Measurements from ENCODE around the gene ATP12A. TPM values are rescaled to one million over a fixed set of nuclear protein-coding genes. Genes with fewer than 3 reads are reported as not detected.

ATP12A gene
- total RNA-seq, 4 donors from 2014 or later = not detected

DNA sequence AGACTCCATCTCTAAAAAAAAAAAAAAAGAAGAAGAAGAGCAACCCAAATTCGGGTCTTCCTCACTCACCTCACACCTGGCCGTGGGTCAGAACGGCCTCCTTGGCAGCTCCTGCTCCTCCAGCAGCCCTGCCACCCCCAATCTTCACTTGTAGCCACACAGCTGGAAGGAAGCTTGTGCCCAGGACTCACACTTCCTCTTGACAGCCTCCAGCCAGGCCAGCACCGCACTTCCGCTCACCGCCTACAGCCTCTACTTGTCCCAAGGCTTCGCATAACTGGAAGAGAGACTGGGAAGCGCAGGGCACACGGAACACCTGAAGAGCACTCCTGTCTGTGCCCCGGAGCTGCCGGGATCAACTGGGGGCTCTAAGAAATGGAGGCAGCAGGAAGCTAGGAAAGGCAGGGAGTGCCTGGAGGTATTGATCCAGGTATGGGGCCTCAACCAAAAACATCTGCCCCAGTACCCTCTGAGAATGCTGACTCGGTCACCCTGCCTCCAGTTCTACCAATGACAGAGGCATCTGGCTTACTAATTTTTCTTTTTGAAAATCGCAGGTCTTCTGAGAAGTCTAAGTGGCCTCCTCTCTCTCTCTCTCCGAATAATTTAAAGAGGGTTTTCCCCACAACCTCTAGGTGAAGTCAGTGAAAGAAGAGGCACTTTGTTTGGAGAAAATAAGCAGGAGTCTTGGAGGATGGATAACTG is 31.1 kb upstream of the ATP12A start:
- Histone ChIP-seq H3K36me3 (no peaks in the 10 kb centered on the region), H3K27me3 (peaks cover 0 to 3% (median 0%) of the 10 kb centered on the region in 4 donors), H3K4me3 (no peak overlapping the region), H3K27ac (replicated peaks in 1 of 4) (no peak overlapping the region), H3K4me1 (no peaks in the 10 kb centered on the region), H3K9me3 (no peaks in the 10 kb centered on the region)
- DNase-seq (ENCODE audit: extremely low spot score) = no peak
- WGBS = 79% methylated on average over 14 of the region's 14 CpGs
- TF ChIP-seq, protein P1, sequence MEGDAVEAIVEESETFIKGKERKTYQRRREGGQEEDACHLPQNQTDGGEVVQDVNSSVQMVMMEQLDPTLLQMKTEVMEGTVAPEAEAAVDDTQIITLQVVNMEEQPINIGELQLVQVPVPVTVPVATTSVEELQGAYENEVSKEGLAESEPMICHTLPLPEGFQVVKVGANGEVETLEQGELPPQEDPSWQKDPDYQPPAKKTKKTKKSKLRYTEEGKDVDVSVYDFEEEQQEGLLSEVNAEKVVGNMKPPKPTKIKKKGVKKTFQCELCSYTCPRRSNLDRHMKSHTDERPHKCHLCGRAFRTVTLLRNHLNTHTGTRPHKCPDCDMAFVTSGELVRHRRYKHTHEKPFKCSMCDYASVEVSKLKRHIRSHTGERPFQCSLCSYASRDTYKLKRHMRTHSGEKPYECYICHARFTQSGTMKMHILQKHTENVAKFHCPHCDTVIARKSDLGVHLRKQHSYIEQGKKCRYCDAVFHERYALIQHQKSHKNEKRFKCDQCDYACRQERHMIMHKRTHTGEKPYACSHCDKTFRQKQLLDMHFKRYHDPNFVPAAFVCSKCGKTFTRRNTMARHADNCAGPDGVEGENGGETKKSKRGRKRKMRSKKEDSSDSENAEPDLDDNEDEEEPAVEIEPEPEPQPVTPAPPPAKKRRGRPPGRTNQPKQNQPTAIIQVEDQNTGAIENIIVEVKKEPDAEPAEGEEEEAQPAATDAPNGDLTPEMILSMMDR (IDR thresholded peaks at IDR 0.05) = no peak
- TF ChIP-seq EP300 (IDR thresholded peaks at IDR 0.05) (no peak), POLR2A (IDR thresholded peaks at IDR 0.05; ENCODE audit: low read depth) (no peak), POLR2AphosphoS5 (IDR thresholded peaks at IDR 0.05) (no peak)
- intact Hi-C loops (cut with DNase I) = no loop called here

DNA sequence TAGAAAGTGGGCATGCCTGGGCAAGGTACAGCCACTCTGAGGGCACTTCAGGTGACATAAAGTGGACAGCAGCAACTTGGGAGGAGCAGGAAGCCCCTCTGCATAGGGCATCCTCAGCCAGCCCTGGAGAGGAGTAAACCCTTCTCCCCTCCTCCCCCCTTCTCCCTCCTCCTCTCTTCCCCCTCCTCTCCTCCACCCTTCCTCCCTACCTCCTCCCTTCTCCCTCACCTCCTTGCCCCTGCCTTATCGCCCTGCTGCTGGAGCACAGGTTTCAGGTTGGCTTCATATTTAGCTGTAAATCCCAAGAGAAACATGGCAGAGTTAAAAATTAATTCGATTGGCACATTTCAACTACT is 30.5 kb upstream of the ATP12A start:
- H3K9me3 ChIP-seq = no peaks in the 10 kb centered on the region
- WGBS = 87% methylated on average over 2 of the region's 2 CpGs
- peaks cover 0 to 3% (median 0%) of the 10 kb centered on the region in 4 donors for H3K27me3 ChIP-seq
- no peaks in the 10 kb centered on the region for H3K36me3 ChIP-seq
- H3K27ac ChIP-seq (replicated peaks in 1 of 4) = no peak overlapping the region
- TF ChIP-seq POLR2A (IDR thresholded peaks at IDR 0.05; ENCODE audit: low read depth) = no peak
- TF ChIP-seq, protein P1 (IDR thresholded peaks at IDR 0.05) = no peak
- no peak for TF ChIP-seq EP300 (IDR thresholded peaks at IDR 0.05)
- no peak for TF ChIP-seq POLR2AphosphoS5 (IDR thresholded peaks at IDR 0.05)
- H3K4me3 ChIP-seq = no peak overlapping the region
- DNase-seq (ENCODE audit: extremely low spot score) = no peak
- intact Hi-C loops (cut with DNase I) = no loop called here
- H3K4me1 ChIP-seq = no peaks in the 10 kb centered on the region

DNA sequence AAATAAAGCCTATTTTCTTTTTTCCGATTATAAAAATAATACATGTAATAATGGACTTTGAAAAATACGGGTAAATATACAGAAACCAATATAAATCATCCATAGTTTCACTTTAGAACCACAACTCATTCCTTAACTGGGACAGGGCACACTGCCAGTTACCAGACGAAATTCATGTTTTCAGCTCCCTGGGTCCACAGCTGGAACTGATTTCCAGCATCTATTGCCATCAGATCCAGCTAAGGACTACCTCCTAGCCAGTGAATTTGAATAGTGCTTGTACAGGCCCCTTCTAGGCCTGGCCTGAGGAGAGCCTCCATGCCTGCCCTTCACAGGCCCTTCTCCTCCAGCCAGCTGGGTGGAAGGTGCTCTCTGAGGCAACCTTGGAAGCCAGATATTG is 30.0 kb upstream of the ATP12A start:
- Histone ChIP-seq H3K27ac (replicated peaks in 1 of 4) (no peak overlapping the region), H3K36me3 (no peaks in the 10 kb centered on the region), H3K4me1 (no peaks in the 10 kb centered on the region), H3K4me3 (no peak overlapping the region), H3K9me3 (no peaks in the 10 kb centered on the region), H3K27me3 (peaks cover 0 to 3% (median 0%) of the 10 kb centered on the region in 4 donors)
- no peak for DNase-seq (ENCODE audit: extremely low spot score)
- WGBS = 71% methylated on average over 3 of the region's 3 CpGs
- intact Hi-C loops (cut with DNase I) = no loop called here
- TF ChIP-seq EP300 (IDR thresholded peaks at IDR 0.05) = no peak
- no peak for TF ChIP-seq POLR2AphosphoS5 (IDR thresholded peaks at IDR 0.05)
- TF ChIP-seq, protein P1 (IDR thresholded peaks at IDR 0.05) = no peak
- no peak for TF ChIP-seq POLR2A (IDR thresholded peaks at IDR 0.05; ENCODE audit: low read depth)

DNA sequence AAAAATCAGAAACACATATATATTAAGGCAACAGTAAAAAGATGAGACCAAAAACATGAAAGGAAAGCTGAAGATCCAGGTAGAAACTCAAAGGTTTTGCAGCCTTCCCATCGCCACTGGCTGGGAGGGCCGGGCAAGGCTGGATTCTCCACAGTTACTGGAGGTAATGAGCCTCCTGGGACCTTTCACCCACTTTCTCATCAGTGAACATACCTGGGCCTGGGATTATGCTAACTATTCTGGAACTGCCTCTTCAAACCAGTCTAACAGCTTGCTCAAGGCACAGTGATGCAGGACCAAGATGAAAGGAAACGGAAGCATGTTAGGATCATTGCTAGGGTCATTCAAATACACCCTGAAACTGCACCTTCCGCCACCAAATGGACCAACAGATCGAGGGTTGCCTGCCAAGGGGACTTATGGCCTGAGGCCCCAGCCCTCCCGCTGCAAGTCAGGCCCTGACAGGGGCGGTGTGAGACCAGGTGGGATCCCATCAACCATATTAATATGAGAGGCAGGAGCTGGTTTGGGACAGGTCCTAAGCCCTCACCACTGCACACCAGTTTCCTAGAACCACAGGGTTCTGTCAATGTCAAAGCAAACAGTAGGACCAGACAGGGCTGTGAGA is 28.4 kb upstream of the ATP12A start:
- intact Hi-C loops (cut with DNase I) = no loop called here
- TF ChIP-seq EP300 (IDR thresholded peaks at IDR 0.05) (no peak), POLR2AphosphoS5 (IDR thresholded peaks at IDR 0.05) (no peak), POLR2A (IDR thresholded peaks at IDR 0.05; ENCODE audit: low read depth) (no peak)
- TF ChIP-seq, protein P1 (IDR thresholded peaks at IDR 0.05) = no peak
- H3K36me3 ChIP-seq = no peaks in the 10 kb centered on the region
- no peak overlapping the region for H3K4me3 ChIP-seq
- no peaks in the 10 kb centered on the region for H3K9me3 ChIP-seq
- WGBS = 95% methylated on average over 7 of the region's 7 CpGs
- H3K4me1 ChIP-seq = no peaks in the 10 kb centered on the region
- peaks cover 0 to 3% (median 0%) of the 10 kb centered on the region in 4 donors for H3K27me3 ChIP-seq
- no peak overlapping the region for H3K27ac ChIP-seq (replicated peaks in 1 of 4)
- no peak for DNase-seq (ENCODE audit: extremely low spot score)
